ENCODE results near the gene RAB3A. TPM values are rescaled to one million over a fixed set of nuclear protein-coding genes. Genes with fewer than 3 reads are reported as not detected.

RAB3A gene
- total RNA-seq, 1 donor from 2014 or later, result 35.5 TPM

DNA sequence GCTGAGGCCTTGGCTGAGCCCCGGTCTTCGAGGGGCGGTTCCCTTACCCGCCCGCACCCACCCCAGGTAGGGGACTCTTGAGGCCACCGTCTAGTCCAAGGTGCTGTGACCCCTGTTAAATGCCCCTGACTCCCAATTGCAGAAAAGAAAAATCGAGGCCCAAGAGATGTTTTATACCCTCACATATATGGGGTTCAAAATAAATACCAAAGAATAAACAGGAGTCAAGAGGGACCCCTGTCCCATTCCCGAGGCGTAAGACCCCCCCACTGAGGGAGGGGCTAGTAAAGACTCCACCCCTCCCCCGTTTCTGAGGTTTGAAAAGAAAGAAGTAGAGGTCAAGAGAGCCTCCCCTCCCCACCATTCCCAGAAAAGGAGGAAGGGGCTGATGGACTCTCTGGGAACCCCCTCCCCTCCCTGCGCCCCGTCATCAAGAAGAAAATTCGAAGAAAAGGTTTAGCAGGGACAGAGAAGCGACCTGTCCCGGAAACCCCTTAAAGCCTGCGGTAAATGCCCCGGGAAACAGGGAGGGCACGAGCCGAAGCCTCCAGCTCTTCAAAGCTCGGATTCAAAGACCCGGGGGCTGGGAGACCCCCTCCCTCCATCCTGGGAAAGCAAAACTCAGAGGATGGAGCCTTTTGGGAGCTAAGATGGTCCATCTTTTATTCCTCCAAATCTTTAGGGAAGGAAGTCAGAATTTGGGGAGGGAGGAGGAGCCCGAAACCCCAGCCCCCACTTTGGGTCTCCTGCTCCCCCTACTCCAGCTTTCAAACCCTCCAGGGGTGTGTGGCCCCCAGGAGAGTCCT is 755 bp upstream of the RAB3A start:
- no peak for DNase-seq
- intact Hi-C loops (cut with micrococcal nuclease), result loop anchor here (10.0 kb wide), 1 partner anchor 120 kb away; the partner anchor contains the start of gene LSM4
- peak; percentile 44 for ATAC-seq

DNA sequence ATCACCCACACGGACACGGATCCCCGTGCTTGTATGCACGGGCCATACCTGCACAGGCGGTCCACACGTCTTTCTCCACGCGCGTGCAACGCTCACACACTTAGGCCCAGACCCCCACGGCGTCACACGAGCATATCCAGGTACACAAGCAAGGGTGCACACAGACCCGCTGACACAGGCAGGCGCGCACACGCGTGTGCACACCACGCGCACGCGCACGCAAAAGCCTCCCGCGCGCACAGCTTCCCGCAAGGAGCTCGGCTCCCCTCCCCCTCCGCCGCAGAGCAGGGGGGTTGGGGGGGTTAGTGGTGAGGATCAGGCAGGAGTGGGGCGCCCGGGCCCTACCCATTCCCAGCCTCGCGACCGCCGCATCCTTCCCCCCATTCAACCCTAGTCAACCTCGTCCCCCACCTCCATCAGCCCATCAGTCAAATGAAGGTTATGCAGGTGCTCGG is 407 bp downstream of the RAB3A start:
- peak; percentile 1 for ATAC-seq
- DNase-seq, result peak; percentile 75
- intact Hi-C loops (cut with micrococcal nuclease), result loop anchor here (10.0 kb wide), 1 partner anchor 121 kb away; the partner anchor contains the start of gene LSM4

- intact Hi-C loops (cut with micrococcal nuclease), result loop anchor here (10.0 kb wide), 1 partner anchor 122 kb away; the partner anchor contains the start of gene LSM4
- no peak for ATAC-seq
- DNase-seq, result peak; percentile 62
Measured at GRCh38 chr19:18202778-18203407, 949 bp downstream of the RAB3A start.

DNA sequence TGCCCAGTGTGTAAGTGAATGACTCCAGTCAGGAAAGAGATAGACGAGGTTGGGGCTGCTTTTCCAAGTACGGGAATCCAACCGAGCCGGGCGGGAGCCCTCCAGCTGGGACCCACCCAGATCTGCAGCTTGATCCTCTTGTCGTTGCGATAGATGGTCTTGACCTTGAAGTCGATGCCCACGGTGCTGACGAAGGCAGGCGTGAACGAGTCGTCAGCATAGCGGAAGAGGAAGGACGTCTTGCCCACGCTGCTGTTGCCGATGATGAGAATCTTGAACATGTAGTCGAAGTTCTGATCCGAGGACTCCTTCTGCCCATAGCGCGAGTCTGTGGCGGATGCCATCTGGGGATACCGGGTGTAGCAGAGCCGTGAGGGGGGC is 1.5 kb downstream of the RAB3A start:
- DNase-seq, result no peak
- ATAC-seq, result no peak
- intact Hi-C loops (cut with micrococcal nuclease), result loop anchor here (10.0 kb wide), 1 partner anchor 122 kb away; the partner anchor contains the start of gene LSM4

DNA sequence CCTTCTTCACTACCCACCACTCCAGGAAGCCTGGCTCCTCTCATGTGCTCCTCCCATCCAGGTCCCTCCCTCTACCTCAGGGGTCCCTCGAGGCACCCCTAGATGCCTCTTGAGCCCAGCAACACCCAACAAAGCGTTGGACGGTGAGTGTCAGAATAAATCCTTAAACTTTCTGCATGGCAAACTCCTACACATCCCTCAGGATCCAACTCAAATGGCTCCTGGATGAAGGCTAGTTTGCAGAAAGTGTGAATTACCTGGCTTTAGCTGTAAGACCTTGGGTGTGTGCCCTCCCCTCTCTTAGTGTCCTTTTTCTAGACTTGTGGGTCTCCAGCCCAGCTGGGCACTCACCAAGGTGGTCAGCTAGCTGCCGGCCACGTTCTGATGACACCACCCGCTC is 5.5 kb downstream of the RAB3A start:
- ATAC-seq, result no peak
- no peak for DNase-seq
- intact Hi-C loops (cut with micrococcal nuclease), result no loop called here

GRCh38 chr19:18197941-18198340 is 5.9 kb downstream of the RAB3A start:
- ATAC-seq (no peak), DNase-seq (no peak)
- intact Hi-C loops (cut with micrococcal nuclease), result no loop called here

DNA sequence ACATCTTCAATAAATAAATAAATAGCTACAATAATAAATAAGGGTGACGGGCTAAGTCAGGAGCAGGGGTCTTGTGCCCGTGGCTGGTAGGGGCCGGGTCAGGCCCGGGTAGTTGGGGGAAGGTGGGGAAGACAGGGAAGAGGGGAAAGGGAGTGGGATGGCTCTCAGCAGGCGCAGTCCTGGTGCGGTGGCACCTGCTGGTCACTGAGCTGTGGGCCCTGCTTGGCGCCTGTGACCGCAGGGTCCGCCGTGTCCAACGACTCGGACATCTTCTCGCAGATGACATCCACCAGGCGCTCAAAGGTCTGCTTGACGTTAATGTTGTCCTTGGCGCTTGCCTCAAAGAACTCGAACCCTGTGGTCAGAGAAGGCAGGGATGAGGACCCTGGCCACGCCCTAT is 6.5 kb downstream of the RAB3A start:
- ATAC-seq, result no peak
- intact Hi-C loops (cut with micrococcal nuclease), result no loop called here
- no peak for DNase-seq

- ATAC-seq (no peak), DNase-seq (no peak)
- intact Hi-C loops (cut with micrococcal nuclease), result no loop called here
Measured at GRCh38 chr19:18196511-18196845, 7.4 kb downstream of the RAB3A start.

DNA sequence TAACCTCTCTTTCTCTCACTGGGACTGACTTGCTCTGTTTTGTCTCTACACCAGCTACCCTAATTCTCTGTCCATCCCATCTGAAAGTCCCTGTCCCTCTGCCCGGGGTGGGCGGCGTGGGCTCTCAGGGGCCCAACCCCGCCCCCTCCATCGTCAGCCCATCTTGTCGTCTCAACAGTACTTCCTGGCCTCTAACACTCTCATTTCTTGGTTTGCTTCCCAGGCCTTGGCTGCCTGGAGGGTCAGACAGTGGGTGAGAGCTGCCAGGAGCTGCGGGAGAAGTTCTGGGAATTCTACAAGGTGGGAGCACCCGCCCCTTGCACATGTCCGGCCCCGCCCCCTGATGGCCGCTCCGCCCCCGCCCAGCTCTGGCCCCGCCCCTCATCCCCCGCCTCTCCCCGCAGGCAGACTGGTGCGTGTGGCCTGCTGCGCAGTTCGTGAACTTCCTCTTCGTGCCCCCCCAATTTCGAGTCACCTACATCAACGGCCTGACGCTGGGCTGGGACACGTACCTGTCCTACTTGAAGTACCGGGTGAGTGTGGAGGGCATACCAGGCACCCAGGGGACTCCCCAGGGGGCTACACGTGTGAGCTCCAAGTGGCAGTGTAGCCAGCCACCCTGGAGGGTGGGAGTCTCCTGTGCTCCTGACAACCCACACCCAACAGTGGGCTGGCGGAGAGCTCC is 9.1 kb downstream of the RAB3A start:
- intact Hi-C loops (cut with micrococcal nuclease), result no loop called here
- no peak for ATAC-seq
- peak; percentile 42 for DNase-seq

DNA sequence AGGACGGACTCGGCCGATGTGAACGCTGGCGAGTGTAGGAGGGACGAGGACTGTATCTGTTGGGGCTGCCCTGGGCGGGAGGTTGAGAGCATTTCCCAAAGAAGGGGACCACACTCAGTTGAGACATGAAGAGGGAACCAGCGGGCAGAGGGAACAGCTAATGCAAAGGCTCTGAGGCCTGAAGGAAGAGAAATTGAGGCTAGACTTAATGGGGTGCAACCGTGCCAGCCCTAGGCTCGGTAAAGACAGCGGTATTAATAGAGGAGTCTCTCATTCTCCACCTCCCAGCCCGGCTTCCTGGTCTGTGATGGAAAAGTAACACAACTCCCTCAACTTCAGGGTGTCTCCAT is 9.7 kb downstream of the RAB3A start:
- intact Hi-C loops (cut with micrococcal nuclease), result no loop called here
- ATAC-seq (no peak), DNase-seq (no peak)

GRCh38 chr19:18193388-18194180 is 10.3 kb downstream of the RAB3A start:
- DNase-seq, result no peak
- intact Hi-C loops (cut with micrococcal nuclease), result no loop called here
- peak; percentile 0 for ATAC-seq

- DNase-seq (peak; percentile 100), ATAC-seq (peak; percentile 94)
- intact Hi-C loops (cut with micrococcal nuclease), result no loop called here
Measured at GRCh38 chr19:18192673-18193387, 11.0 kb downstream of the RAB3A start, which contains the start of gene MPV17L2. TSS of gene MPV17L2 (plus strand) at chr19:18193218. CDS start at chr19:18193282, 64 bp downstream.

DNA sequence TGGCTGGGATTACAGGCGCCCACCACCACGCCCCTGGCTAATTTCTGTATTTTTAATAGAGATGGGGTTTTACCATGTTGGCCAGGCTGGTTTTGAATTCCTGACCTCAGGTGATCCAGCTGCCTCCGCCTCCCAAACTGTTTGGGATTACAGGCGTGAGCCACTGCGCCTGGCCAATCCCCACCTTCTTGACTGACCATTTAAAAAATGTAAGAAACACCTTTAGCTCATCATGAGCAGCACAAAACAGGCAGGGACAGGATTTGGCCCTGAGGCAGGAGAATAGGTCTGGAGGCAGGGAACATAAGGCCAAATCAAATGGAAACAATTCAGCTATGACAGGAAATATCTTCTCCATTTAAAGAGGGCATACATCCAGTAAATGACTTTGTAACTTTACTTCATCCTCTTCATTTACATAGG is 12.2 kb downstream of the RAB3A start:
- intact Hi-C loops (cut with micrococcal nuclease), result no loop called here
- DNase-seq, result no peak
- ATAC-seq, result no peak

DNA sequence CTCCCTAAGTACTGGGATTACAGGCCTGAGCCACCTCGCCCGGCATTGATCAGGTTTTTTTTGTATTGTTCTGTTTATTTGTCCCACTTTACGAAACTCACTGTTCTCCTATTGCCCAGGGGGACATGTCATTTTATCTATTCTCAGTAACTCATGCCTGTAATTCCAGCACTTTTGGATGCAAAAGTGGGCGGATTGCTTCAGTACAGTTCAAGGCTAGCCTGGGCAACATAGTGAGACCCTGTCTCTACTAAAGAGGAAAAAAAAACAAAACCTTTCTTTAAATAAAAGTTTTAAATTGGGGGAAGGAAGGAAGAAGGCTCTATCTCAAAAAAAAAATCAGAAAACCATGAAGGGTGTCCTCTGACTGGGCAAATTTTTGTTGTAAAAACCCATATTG is 13.6 kb downstream of the RAB3A start:
- intact Hi-C loops (cut with micrococcal nuclease), result no loop called here
- ATAC-seq (no peak), DNase-seq (no peak)

DNA sequence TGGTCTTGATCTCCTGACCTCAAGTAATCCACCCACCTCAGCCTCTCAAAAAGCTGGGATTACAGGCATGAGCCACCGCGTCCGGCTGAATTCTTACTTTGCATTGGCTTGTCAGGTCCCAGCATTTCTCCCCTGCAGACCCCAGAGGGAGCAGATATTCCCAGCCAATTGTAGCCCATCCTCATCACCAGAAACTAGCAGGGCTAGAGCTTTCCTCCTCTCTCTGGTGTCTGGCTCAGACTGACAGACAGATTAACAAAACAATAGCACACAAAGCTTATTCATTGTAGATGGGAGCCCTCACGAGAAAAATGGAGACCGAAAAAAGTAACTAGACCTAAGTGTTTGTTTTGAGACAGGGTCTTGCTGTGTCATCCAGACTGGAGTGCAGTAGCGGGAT is 18.3 kb downstream of the RAB3A start:
- DNase-seq (no peak), ATAC-seq (no peak)
- intact Hi-C loops (cut with micrococcal nuclease), result no loop called here

DNA sequence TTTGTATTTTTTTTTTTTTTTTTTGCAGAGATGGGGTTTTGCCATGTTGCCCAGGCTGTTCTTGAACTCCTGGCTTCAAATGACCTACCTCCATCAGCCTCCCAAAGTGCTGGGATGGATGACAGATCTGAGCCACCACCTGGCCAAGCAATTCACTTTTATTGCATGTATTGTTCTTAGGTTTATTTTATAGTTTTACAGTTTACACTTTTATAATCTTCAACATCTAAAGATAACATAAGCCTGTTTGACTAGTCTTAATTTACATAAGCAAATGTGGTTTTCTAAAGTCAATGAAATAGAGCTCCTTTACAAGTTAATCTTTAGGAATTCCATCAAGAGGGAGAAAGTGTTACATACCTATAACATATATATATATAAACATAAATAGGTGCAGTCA is 20.3 kb downstream of the RAB3A start:
- ATAC-seq (no peak), DNase-seq (no peak)
- intact Hi-C loops (cut with micrococcal nuclease), result no loop called here

- intact Hi-C loops (cut with micrococcal nuclease), result no loop called here
- DNase-seq (no peak), ATAC-seq (no peak)
Measured at GRCh38 chr19:18179957-18180356, 23.9 kb downstream of the RAB3A start.

DNA sequence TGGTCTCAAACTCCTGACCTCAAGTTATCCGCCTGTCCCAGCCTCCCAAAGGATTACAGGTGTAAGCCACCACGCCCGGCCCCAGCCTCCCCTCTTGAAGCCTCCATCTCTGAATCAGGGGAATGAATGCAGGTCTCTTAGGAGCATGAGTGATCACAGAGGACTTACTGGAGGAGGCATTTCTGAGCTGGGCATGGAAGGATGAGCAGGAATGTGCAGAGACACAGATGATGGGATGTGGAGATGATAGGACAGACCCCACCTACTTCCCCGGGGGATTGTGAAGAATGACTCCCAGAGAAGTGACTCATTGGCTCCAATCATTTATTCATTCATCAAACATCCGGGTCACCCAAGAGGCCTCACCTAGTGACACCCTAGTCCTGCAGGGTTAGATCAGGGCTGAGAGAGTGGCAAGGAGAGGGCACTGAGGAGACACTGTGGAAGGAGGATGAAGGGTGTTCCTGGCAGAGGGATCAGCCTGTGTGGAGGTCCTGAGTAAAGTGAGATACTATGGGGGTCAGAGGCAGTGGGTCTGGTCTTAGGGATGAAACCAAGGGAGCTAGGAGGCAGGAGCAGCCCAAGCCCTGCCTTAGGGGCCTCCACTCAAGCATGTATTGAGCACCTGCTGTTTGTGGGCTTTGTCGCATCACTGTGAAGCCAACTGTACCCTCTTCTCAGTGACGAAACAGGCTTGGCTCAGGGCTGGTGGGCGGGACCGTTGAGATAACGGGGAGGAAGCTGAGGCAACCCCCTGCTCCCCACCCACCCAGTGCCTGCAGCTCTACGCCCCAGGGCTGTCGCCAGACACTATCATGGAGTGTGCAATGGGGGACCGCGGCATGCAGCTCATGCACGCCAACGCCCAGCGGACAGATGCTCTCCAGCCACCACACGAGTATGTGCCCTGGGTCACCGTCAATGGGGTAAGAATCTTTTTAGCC is 27.2 kb downstream of the RAB3A start:
- ATAC-seq (no peak), DNase-seq (no peak)
- intact Hi-C loops (cut with micrococcal nuclease), result no loop called here
